Amniotic stem cell (primary cell): ENCODE results near the gene C11orf54.

Experiments
- DNase-seq: peaks from one replicate; lab custom pipeline; 2025; lab: John Stamatoyannopoulos, UW

C11orf54 gene

GRCh38 chr11:93741094-93741881 is at the start of gene C11orf54, which contains the start of gene TAF1D:
TSS of gene C11orf54 (plus strand) at chr11:93741672. CDS start at chr11:93747394, 5,722 bp downstream.
TSS of gene TAF1D (minus strand) at chr11:93741495. CDS start at chr11:93739304, 2,191 bp downstream.
- peak; percentile 98 for DNase-seq

- no peak for DNase-seq
These were observed 47.4 kb upstream of the C11orf54 start for GRCh38 chr11:93694109-93694508.

GRCh38 chr11:93694557-93694956 is 46.9 kb upstream of the C11orf54 start:
- DNase-seq: no peak

- DNase-seq: no peak
These were observed 43.9 kb upstream of the C11orf54 start for GRCh38 chr11:93697611-93698010.

GRCh38 chr11:93700830-93701229 is 40.6 kb upstream of the C11orf54 start:
- no peak for DNase-seq

GRCh38 chr11:93704237-93704636 is 37.2 kb upstream of the C11orf54 start:
- no peak for DNase-seq

GRCh38 chr11:93710239-93710638 is 31.2 kb upstream of the C11orf54 start:
- no peak for DNase-seq

GRCh38 chr11:93712678-93713077 is 28.8 kb upstream of the C11orf54 start:
- DNase-seq: no peak

- DNase-seq: no peak
These were observed 25.6 kb upstream of the C11orf54 start for GRCh38 chr11:93715797-93716396.

- no peak for DNase-seq
These were observed 24.0 kb upstream of the C11orf54 start for GRCh38 chr11:93717501-93717900.

GRCh38 chr11:93718057-93718563 is 23.4 kb upstream of the C11orf54 start:
- DNase-seq: no peak

- no peak for DNase-seq
These were observed 22.2 kb upstream of the C11orf54 start for GRCh38 chr11:93719310-93719709.

- no peak for DNase-seq
These were observed 20.9 kb upstream of the C11orf54 start for GRCh38 chr11:93720522-93720921.

GRCh38 chr11:93724089-93724488 is 17.4 kb upstream of the C11orf54 start:
- DNase-seq: no peak

GRCh38 chr11:93727985-93728791 is 13.3 kb upstream of the C11orf54 start:
- DNase-seq: no peak

- no peak for DNase-seq
These were observed 12.7 kb upstream of the C11orf54 start for GRCh38 chr11:93728792-93729128.

- no peak for DNase-seq
These were observed 12.3 kb upstream of the C11orf54 start for GRCh38 chr11:93729129-93729616.

- DNase-seq: no peak
These were observed 11.1 kb upstream of the C11orf54 start for GRCh38 chr11:93730108-93731107.

- no peak for DNase-seq
These were observed 9.1 kb upstream of the C11orf54 start for GRCh38 chr11:93732237-93732892.

- no peak for DNase-seq
These were observed 8.0 kb upstream of the C11orf54 start for GRCh38 chr11:93733474-93733873.
